GM21367 (cell line): ENCODE results near the gene AQP4.

Experiments used
- ATAC-seq: cut with Tn5 transposase; IDR thresholded peaks from one replicate; pipeline ENCODE4 v1.9.1; 2021; ENCODE audit not compliant: unreplicated experiment

Gene AQP4

DNA sequence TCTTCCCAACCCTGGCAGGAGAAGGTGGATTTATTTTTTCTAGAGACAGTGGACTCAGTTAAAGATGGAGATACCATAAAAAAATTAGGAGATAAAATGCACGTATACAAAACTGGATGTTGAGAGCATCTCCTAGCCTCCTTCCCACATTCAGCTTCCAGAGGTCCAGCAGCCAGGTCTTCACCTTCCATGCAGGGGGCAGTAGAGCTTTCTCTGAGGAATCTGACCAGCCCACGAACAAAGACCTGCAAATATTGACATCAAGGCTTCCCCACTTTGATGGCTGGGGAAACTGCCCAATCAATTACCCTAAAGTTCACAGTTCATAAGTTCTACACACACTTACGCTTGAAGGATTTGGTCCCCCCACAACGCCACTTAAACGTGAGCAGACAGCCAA is 24.5 kb downstream of the AQP4 start:
- ATAC-seq, result no peak

- ATAC-seq, result no peak
These were observed 25.9 kb downstream of the AQP4 start for GRCh38 chr18:26839609-26840008.

GRCh38 chr18:26832302-26832701 is 33.2 kb downstream of the AQP4 start:
- no peak for ATAC-seq

DNA sequence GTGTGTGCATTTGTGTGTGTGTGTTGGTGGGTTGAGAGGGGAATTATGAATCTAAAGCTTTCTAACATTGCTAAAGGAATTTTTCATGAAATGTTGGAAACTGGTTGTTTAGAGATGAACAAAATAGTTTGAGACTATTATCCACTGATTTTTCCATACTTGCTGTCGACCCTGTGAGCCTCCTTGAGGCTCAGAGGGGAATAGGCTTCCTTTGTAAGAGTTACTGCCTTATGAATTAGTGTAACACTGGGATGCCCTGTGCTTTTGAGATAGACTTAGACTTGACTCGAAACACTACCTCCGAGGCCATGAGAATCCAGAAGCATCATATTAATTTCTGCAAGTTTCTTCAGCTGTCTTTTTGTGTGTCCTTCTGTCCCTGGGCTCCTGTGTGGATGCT is 37.9 kb downstream of the AQP4 start:
- ATAC-seq, result no peak

DNA sequence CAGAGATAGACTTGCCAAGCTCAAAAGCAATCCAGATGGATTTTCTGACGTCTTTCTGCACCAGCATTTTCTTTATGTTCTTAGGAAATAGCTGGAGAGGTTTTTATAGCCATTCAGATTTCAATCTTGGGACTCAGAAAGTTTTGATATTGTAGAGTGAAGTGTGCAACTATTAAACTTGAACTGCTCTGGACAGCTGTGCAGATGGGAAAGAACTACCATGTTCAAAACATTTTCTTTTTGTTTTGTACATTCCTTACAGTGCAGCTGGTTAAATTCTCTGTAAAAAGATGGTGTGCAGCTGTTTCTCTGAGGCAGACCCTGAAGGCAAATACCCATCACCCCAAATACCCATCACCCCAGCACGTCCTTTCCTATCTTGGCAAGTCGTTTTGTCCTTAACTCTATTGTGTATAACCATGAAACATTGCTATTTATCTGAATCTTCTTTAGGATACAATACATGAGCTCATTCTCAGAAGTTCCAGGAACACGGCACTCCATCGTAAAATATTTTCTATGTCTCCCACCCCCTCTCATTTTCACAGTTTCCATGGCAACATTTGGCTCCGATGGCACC is 38.8 kb downstream of the AQP4 start:
- ATAC-seq, result no peak

DNA sequence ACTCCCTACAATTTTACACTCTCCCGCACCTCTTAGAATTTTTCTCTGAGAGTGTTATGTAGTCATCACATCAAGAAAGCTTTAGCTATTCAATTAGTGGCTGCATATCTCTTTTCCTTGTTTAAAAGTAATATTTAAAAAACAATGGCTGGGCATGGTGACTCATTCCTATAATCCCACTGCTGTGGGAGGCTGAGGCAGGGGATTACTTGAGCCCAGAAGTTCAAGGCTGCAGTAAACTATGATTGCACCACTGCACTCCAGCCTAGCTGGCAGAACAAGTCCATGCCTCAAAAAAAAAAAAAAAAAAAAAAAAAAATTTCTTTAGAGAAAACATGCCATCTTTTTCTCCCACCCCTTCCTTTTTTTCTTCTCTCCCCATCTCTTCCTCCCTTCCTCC is 44.3 kb downstream of the AQP4 start:
- no peak for ATAC-seq

GRCh38 chr18:26819046-26819445 is 46.5 kb downstream of the AQP4 start:
- ATAC-seq, result no peak

GRCh38 chr18:26818461-26818860 is 47.0 kb downstream of the AQP4 start:
- no peak for ATAC-seq

DNA sequence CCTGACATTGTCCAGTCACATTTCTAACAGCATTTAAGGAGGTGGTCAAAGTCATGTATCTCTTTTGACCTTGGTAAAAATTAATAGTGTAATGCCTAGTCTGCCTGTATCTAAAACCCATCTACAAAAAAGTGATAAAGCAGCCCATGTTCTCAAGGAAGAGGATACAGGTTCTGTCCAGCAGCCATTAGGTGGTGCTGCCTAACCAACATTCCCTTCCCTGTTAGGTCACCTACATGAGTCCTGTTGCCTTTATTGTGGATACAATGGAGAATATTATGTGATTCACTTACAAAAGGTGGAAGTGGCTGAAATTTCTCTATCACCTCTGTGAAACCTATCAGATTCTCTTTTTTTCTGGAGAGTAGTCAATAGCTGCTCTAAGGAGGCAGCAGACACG is 52.5 kb downstream of the AQP4 start:
- ATAC-seq, result peak; percentile 75

GRCh38 chr18:26812462-26812861 is 53.0 kb downstream of the AQP4 start:
- no peak for ATAC-seq

DNA sequence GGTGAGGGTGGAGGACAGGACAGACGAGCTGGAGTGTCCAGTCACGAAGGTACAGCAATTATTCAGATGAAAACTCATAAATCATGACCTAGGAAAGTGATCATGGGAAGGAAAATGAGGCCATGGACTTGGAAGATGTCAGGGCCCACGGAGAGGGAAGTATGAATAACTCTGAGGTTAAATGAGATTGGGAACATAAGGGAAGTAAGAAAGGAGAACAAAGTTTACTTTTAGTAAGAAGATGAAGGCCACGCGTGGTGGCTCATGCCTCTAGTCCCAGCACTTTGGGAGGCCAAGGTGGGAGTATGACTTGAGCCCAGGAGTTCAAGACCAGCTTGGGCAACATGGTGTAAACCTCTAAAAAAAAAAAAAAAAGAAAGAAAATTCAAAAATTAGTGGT is 56.2 kb downstream of the AQP4 start:
- no peak for ATAC-seq

- no peak for ATAC-seq
These were observed 59.3 kb downstream of the AQP4 start for GRCh38 chr18:26806224-26806623.

DNA sequence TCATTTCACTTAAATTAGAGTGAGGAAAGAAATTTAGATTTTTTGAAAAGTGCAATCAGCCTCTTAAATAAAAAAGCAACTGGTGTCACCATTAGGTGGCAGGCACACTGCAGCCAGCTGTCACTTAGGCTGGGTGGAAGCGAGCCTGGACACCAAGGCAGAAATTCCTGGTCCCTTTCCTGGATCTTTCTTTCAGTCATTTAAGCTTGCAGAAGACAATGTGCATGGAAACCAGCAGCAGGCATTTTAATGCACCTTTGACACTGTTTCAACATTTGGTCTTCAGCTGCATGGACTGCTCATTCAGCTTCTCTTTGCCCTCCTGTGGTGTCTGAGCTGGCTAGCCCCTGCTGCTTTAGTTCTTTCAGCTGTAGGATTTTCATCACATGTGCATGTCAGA is 61.0 kb downstream of the AQP4 start:
- no peak for ATAC-seq

GRCh38 chr18:26803643-26804042 is 61.9 kb downstream of the AQP4 start:
- no peak for ATAC-seq

DNA sequence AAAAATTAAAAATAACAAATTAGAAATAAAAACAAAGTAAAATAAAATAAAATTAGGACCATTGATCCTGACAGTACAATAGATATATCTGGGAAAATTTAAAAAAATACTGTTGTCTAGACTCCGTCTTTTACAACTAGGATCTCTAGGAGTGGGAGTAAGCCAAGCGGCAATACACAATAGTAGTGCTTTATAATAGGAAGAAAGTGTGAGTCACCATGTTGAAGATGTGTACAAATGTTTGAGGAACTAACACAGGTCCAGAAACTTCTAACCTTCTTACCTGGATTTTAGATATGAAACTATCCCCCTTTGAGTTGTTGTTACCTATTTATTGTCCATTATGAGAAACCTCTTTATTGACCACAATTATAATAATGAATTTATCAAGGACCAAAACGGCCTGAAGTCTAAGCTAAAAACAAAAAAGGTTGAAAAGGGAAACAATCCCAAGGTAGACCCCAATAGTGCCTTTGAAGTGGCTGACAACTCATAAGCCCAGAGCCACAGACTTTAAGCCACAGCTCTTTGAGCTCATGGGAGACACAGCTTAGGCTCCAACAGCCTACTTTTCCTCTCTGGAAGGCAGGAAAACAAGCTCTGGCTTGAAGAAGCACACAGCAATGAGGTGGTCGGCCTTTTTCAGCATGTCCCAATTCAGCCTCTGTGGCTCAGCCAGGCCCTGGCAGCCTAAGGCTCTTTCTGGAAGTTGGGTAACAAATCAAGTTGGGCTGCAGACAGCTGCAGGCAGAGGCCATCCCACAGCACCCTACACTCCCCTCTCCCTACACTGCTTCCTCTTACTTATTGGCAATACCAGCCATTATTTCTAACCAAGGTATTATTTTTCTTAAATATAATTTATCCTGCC is 62.9 kb downstream of the AQP4 start:
- ATAC-seq, result no peak
